Activated CD8-positive, alpha-beta memory T cell treated with anti-CD3 and anti-CD28 coated beads for 1 hour (primary cell): ENCODE results near the gene GAP43.
A peak's percentile ranks its signal among the peaks of the same experiment; 100 is the strongest.

ENCODE experiments used
- DNase-seq, 2 donors: peaks; one replicate each; pipeline ENCODE4 v3.0.0-alpha.2; 2020; ENCODE audit warnings: low read depth in 1 of 2; ENCODE audit errors: extremely low read depth in 1 of 2

The GAP43 gene

DNA sequence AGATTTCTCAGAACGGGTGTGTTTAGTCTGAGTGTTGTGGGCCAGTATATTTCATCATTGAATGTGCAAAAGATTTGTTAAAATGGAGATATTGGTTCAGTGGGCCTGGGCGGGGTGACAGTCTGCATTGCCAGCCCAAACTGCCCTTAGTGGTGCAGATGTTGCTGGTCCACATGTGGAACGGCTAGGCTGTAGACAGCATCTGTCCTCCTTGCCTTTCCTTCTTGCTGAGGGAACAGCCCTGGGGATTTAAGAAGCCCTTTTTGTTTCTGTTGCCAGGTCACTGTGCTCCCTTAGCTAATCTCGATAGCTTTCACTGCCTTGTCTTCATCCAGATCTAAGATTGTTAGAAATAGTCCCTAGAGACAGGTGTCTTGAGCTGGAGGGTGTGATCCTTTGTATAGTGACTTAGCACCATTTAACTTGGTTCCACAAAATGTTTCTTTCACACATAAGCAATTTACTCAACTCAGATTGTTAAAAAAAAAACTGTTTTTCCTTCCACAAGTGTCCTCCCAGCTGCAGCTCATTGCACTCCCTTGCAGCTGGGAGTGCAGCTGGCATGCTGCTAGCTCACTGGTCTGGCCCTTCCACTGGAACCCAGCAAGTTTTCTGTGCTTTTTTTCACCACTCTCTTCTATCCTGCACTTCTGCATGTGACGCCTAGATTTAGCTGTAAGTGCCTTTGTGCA lies 37.5 kb downstream of the GAP43 start:
- DNase-seq, result no peak

DNA sequence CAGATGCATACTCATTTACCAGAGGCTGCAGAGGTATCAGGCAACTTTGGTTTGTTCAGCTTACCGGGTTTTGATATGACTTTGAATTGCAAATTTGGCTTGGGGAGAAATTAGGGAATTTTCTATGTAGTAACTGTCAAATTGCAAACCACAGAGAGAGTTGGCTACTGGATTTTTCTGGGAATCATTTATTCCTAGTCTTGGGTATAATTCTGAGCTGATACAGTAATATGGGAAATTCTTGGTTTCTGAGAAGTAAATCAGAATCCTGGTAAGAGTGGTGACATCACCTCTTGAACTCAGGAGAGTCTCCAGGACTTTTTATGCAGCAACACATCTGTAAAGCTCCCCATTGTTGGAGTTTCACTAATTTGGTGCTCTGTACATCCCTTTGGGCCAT lies 39.0 kb downstream of the GAP43 start:
- no peak for DNase-seq

DNA sequence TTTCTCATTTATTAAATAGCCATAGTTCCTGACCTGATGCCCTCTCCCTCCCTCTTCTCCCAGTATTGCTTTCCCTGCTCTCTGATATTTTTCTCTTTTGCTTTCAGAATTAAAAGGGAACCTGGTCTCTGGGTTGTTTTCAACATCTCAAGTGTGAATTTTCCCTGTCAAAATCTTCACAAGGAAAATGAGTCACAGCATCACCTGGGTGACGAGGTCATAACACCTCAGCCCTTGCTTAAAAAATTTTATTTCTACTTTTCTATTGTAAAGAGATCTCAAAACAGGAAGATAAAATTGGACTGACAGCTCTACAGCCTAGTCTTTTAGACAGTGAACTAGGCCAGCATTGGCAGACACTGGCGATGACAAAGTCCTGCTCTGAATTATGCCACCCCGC lies 40.1 kb downstream of the GAP43 start:
- DNase-seq, result no peak

DNA sequence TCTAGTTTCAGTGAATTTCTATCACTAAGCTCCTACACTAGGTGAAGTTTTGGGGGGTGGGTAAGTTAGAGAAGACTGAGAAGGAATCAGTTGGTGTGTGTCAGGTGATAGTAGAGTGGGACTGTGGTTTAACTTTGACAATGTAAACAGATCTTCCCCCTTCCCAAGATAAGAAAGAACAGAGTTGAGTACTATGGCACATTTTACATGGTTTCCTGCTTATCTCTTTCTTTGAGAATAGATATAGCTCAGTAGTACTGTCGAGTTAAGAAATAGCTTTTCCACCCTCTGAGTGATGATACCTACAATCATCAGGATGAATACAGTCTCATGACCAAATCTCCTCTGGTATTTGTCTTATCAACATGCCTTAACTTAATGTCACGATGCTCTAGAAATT lies 42.8 kb downstream of the GAP43 start:
- no peak for DNase-seq

DNA sequence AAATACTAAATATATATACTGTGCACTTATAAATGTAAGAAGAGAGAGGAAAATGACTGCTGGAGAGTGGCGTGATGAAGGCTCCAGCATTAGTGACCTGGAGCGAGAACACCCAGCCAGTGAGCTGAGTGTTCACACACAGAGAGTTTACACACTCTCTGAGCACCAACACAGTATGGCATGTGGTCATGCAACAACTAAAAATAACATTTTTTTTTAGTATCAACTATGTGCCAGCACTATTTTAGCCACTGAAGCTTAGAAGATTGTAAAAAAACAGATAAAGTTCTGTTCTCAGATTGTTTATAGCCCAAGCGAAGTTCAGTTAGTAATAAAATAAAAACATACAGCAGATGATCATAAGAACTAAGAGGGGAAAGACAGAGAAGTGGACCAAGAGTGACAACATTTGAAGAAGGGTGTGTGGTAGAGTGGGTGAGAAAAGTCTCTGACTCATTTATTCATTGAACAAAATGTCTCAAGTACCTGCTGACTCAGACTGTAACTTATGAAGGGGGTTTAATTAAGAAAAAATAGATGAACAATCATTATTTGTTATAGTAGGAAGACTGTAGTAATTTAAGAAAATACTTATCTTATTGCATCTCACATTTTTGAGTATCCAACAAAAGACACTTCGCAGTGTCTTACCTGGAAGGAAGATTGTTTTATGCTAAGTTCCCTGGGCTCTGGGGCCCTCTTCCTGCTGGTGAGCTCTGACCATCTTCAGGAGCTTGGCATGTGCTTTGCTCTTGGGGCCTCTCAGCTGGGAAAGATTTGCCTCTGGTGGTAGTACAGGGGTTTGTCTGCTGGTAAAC lies 43.8 kb downstream of the GAP43 start:
- DNase-seq, result no peak

DNA sequence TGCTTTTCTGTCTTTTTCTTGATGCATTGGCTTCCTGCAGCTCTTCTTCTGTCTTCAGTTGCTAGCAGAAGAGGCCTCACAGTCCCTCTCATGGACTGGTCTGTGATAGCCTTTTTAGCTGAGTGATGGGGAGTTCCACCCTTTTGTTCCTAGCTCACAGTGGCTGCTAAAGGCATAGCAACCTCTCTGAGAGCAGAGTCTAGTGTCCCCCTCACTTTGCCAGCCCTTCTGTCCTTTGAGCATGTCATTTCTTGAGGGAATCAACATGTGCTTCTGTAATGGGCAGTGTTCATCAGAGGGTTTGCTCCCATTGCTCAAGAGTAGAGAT lies 44.4 kb downstream of the GAP43 start:
- no peak for DNase-seq

DNA sequence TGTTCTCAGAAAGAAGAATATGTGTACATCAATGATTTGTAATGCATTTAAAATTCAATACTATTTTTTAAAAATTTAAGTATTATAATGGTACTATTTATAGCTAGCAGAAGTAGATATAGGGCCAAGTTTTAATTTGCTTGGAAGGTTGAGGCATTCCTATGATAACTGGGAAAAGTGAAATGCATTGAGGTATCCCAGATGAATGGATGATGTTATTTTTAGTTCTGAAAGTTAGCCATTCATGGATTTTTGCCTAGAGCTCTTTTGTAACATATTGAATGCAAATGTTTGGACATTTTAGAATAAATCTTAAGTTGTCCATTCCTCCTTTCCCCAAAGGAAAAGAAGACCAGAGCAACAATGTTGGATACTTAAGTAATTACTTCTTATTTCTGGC lies 47.6 kb downstream of the GAP43 start:
- no peak for DNase-seq

DNA sequence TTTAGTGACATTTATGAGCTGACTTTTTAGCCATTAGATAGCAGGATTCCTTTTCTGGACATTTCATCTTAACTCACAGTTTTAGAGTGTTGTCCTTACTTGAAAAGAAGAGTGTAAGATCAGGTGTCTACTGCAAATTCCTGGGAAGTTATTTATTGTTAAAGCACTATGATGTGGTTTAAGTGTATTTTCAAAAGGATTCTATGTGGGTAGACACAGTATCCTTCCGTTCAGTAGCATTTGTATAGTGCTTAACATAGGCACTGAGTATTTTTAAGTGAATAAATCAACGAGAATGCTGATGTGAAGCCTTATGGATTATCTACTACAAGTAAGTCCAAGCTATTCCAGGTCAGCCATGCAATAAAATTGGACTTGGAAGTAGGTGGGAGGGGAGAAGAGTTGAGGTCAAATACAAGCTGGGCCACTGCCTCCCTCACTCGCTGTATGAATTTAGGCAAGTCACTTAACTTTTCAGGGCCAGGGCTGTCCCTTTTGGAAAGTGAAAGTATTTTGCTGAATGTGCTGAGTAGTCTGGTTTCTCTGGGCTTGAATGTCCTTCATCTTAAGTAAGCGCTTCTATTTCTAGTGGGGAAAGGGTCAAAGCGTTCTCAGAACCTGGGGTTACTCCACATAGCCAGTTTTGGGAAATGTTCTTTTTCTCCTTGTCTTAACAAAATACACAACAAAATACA lies 48.6 kb downstream of the GAP43 start:
- DNase-seq, result no peak

DNA sequence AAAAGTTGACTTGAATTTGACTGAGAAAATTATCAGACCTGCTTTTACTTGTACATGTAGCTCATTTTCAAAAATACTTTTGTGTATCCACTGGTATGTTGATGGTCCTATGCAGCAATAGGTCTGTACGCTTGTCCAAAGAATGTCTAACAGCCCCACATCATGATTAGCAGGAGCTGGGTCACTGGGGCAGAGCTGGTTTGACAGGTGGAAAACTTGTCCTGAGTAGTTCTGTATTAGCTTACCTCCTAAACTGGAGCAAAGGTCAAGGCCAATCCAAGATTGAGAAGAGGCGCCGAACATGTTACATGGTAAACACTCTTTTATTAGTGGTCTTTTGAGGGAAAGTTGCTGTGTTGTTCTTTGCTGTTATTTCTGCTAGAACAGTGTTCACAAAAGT lies 50.6 kb downstream of the GAP43 start:
- DNase-seq, result no peak

DNA sequence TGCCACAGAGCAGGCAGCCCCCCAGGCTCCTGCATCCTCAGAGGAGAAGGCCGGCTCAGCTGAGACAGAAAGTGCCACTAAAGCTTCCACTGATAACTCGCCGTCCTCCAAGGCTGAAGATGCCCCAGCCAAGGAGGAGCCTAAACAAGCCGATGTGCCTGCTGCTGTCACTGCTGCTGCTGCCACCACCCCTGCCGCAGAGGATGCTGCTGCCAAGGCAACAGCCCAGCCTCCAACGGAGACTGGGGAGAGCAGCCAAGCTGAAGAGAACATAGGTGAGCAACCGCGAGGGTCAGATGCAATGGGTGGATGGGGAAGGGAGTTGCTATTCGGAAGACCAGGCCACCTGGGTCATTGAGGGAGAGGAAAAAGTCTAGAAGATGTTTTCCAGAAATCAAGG lies 53.0 kb downstream of the GAP43 start:
- no peak for DNase-seq

DNA sequence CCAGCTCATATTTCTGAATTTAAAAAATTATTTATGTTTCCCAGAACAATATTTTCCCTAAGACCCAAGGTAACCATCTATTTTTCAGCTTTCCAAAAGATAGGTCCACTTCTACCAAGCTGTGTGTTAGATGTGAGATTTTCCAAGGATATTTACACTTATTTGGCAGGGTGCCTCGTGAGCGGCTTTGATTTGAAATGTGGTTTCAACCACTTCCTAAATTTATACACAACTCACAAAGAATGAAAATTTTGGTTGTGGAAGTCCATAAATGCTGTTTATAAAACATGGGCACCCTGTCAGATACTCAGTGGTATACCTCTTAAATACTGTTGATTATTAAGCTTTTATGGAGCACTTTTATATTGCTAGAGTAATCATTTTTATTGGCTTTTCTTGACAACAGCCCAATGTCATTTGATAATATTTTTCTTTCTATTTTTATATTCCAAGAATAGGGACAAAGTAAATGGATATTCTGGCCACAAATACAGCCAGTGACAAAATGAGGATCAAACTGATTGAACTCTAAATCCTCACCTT lies 57.6 kb downstream of the GAP43 start:
- DNase-seq, result no peak

DNA sequence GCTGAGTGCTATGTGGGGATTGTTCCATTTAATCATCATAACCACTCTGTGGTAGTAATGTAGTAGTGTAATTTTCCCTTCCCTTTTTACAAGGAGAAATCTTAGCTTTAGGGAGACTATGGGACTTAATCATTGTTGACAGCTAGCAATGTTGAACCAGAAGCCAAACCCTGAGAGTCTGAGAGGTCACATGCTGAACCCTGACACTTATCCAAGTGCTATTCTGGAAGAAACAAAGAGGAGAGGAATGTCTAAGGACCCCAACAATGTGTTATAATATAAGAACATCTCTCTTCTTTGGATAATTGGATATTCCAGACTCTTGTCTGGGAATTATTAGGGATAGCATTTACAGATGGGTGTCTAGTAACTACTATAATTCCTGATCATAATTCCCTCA lies 58.4 kb downstream of the GAP43 start:
- no peak for DNase-seq

DNA sequence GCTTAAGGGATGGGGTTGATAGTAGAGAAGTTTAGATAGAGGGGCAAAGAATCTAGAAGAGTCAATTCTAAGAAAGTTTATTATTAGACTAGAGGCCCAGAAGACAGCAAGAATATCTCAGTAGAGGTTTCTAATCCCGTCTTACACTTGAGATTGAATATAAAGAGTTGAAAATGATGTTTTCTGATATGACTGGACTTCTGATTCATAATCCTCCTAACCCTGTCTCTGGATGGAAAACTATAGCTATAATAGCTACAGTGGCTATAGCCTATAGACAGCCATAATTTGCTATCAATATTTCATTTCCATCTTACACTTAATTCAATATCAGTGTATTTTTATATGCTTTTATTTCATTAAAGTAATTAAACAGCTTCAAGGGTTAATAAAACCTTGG lies 60.0 kb downstream of the GAP43 start:
- no peak for DNase-seq

DNA sequence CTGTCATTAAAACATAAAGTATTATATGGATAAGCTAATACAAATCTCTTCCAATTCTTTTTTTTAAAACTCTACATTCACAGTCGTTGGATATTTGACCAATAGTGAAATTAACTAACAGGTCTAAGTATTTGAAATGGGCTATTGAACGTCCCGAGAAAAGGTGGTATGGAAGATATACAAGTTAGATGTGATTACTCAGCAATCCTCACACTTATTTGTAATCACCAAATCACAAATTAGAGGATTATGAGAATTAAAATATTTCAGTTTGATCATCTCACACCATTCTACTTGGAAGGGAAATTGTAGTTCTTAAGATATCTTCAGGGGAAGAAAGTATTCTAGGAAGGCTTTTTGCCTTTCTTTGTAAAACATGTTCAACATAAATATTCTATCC lies 60.5 kb downstream of the GAP43 start:
- no peak for DNase-seq

DNA sequence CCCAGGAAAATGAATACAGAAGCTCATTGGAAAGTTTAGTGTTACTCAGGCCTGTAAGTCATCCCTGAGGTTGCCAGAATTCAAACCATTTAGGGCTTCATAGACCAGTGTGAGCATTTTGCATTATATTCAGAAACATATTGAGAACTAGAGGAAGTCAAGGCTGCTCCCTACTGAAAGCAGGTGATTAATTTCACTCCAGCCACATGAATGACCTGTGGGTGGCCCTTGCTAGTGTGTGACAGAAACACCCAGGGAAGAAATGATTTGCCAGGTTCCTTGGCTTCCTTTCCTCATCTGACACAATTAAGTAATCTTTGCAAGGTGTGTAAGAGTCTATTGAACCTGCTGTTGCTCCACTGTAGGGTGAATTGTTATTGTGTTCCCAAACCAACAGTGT lies 61.8 kb downstream of the GAP43 start:
- no peak for DNase-seq

DNA sequence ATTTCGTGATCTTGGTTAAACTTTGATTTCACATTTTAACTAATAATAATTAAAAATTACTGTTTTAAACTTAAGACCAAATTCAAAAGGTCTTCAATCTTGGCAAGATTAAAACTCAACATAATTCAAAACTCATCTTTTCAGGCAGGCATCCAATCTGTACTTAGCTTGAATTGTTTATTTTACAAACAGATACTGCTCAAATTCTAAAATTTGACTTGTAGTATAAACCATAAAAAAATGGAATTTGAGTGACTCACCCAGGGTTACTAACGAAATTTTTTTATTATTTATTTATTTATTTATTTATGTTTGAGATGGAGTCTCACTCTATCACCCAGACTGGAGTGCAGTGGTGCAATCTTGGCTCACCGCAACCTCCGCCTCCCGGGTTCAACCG lies 64.4 kb downstream of the GAP43 start:
- no peak for DNase-seq

DNA sequence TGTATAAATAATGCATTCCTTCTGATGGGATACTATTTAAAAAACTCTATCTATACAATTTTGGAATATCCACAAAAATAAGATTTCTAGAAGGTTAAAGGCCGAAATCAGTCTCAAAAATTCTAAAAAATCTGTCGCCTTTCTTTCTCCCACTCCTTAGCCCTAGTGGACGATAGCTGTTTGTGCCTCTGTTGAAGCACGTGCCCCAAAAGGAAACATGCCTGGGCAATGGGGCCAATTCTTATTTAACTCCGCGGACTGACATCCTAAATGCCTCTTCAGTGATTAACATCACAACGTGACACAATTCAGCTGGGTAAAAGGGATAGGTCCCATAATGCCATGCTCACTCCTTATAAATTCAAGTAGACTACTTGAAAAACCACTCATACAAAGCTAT lies 65.1 kb downstream of the GAP43 start:
- no peak for DNase-seq

DNA sequence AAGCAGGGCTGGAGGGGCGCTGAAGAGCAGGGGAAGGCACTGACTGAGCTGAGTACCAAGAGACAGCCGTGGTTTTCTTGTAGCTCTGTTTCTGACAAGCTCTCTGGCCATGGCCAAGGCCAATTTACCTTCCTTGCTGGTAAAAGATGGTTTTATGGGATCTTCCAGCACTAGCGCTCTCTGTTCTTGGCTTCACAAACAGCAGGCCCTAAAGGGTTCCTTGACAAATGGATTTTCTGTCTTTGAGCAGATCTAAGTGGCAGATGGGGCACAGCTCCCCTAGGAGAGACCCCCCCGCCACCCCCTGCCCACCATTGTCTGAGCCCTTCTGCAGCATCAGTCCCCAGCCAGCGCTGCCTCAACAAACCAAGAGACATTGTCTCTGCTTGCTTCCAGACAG lies 66.6 kb downstream of the GAP43 start:
- no peak for DNase-seq

DNA sequence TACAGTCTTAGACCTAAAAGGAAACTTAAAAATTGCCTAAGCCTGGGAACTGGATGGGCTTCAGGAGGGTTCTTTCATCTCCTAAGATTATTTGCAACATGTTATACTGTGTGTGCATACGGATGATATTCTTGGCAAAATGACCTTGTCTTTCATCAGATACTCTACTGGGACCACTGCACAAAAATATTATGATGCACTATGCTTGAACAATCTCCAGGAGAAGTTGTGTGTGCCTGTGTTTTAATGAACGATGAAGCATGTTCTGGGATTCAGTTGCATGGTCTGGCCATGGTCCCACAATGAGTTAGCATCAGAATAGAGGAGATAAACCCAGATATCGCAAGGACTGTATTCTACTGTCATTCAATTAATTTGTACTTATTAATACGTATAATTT lies 68.7 kb downstream of the GAP43 start:
- no peak for DNase-seq

DNA sequence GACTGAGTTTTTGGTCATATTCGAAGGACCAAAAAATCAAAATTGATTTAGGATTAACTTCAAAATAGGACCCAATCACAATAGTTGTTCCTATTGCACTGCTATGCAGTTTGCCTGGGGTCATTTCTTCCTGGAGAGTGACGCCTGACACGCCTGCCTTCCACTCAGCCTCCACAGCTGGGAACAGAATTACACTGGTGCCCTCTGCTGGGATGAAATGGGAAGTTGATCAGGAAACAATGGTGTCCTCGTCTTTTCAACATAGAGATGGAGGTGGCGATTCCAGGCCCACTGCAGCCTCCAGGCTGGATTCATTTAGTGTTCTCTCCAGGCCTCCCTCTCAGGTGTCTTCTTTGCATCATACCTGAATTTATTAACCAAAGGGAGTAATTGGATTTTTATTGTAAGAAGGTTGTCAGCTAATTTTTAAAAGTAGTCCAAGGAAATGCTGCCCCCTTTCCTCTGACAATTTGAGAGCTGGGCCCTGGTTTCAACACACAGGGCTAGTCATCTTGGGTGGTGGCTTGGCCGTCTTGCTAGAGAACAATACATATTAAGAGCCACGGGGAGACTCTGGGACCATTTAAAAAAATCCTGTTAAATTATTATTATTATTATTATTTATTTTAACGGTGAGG lies 69.7 kb downstream of the GAP43 start:
- peak; percentile 27 to 41 for DNase-seq

DNA sequence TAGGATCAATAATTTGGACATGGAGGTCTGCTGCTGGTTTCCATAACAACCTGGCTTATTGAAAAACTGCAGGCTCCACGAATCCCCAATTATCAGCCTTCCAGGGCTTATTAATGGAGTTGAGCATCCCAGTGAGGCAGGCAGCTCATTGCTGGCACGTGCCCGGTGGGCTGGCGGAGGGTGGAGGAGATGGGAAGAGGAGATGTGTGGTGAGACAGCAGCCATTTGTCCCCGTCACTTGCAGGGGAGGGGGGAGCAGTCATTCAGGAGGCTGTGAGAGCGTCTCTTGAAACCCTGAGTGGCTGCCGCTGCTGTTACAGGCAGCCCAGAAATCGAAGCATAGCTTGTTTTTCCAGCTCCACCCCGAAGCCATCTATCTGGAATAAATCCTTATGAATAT lies 70.6 kb downstream of the GAP43 start:
- no peak for DNase-seq
